Measurements from ENCODE around the gene MRPL48.
A peak's percentile ranks its signal among the peaks of the same experiment; 100 is the strongest.
"Not testable (repeated sequence)": the region's sequence is repeated elsewhere in the genome, so short reads cannot be mapped to it uniquely, and the experiment has no call there.

MRPL48 gene

DNA sequence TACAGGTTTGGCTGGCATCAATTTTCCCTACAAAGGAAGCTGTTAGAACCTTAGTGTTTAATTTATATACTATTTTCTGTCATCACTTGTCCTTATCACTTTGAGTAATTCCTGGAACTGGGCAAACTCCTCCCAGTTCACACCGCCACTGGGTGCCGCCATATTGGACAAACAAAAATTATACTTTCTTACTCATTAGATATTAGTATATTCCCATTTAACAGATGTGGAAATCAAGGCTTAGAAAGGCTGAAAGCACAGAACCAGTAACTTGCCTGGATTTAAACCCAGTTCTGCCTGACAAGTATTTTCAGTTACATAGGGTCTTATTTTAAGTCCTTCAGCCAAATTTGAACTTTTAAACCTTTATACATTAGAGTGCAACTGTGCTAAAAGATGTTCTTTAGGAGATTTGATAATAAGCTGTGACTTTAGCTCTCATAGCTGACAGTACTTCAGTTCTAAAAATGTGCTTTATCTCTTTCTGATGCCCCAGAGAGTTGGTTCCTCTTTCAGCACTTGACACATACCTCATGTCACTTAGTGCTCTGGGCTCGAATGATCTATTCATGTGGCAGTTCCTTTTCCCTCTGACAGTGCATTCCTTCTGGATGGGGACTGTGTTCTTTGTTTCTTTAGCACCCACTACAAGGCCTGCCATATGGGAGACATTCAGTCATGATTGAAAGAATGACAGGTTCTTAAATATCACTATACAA is 63.5 kb downstream of the MRPL48 start:
- no peak for DNase-seq

- no peak for DNase-seq
Observed at GRCh38 chr11:73852049-73852448, 64.4 kb downstream of the MRPL48 start.

- DNase-seq: no peak
Observed at GRCh38 chr11:73854680-73855079, 67.0 kb downstream of the MRPL48 start.

GRCh38 chr11:73856031-73856567 is 68.4 kb downstream of the MRPL48 start:
- DNase-seq: no peak

- no peak for DNase-seq
Observed at GRCh38 chr11:73859671-73860070, 72.0 kb downstream of the MRPL48 start.

GRCh38 chr11:73860202-73860601 is 72.5 kb downstream of the MRPL48 start:
- DNase-seq: no peak

- no peak for DNase-seq
Observed at GRCh38 chr11:73862986-73863385, 75.3 kb downstream of the MRPL48 start.

DNA sequence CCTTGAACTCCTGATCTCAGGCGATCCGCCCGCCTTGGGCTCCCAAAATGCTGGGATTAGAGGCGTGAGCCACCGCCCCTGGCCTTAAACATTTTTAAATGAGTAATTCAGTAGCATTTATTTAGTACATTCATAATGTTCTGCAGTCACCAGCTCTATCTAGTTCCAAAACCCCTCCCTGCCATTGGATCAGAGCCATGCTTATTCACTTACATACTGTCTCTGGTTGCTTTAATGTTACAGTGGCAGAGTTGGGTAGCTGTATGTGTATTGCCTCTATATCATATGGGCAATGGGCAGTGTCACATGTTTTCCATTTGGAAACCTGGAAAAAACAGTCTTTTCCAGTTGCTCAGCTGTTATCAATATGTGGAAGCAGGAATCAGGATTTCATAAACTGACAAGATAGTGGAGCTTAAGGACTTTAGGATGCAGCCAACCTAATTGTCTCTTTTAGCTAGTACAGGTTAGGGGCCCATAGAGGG is 78.5 kb downstream of the MRPL48 start:
- DNase-seq: no peak

DNA sequence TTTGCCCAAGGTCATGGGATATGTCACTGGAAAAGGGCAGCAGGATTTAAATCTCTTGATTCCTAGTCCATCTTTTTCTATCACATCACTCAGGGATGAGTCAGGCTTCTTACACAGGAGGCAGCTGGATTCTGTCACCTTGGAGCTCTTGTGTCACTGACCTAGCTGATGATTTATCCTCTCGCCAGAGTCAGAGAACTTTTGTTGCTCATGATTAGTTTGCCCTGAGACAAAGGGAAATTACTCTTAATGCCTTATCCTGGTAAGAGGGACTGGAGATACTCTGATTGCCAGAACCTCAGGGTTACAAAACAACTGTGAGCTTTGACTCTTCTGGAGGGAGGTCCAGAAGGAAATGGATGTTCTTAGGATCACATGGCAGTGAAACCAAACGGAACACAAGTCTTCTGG is 78.9 kb downstream of the MRPL48 start:
- no peak for DNase-seq

DNA sequence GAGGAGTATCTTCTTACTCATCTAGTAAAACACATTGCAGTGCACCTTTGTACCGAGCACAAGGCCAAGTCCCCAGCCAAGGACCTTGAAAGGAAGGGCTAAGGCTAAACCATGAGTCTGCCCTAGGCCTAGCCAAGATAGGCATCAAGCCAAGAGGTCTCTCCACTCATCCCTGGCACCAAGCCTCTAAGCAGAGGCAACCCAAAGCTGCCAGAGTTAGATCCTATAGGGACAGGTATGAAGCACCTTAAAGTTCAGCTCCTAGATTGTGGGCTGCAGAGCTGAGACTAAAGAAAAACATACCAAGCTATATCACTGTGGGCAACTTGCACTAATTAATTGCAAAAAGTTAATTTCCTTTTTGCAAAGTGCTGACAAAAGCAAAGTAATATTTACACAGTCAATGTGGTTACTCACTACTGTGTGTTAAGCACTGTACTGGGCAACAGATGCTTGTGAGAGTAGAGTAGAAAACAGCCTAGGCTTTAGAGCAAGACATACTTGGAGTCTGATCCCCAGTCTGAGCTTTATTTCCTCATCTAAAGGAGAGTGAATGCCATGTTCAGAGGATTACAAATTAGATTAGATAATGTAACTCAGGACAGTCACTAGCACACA is 81.8 kb downstream of the MRPL48 start:
- no peak for DNase-seq

GRCh38 chr11:73870261-73870660 is 82.6 kb downstream of the MRPL48 start:
- DNase-seq: no peak

DNA sequence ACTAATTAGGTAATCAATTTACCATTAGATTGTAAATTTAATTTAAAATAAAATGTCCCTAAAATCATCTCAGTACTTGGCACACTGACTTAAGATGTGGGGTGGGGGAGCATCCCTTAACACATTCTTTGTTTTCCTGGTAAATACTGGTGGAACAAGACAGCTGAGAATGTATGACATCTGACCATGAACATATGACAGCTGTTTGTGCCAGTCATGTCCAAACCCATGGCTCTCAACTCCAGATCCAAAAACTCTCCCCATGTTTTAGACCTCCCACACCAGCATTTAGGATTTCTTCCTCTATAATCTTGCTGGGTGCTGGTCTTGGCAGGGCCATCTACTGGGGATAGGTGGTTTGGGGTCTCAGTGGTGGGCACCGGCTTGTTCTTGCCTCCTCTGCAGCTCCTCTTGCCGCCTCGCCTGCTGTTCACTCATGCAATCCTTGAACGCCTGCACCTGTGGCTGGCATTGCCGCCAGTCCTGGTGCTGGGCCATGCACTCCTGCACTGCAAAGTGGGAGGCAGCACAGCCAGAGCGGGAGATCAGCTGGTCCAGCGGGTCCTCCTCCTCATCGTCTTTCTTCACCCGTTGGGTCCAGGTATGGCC is 85.2 kb downstream of the MRPL48 start:
- no peak for DNase-seq

DNA sequence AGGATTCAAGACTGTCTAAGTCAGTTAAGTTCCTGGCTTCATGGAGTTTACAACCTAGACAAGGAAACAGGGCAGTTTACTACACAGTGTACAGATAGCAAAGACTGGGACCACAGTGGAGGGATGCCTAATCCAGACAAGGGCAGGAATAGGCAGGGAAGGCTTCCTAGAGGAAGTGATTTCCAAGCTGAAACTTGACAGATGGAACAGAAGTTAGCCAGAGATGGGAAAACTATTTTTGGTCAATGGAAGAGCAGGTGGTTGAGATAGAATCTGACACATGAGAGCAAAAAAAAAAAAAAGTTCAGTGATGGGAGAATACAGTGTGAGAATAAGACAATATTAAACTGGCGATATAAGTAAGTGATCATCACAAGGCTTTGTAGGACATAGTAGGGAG is 87.7 kb downstream of the MRPL48 start:
- DNase-seq: no peak

DNA sequence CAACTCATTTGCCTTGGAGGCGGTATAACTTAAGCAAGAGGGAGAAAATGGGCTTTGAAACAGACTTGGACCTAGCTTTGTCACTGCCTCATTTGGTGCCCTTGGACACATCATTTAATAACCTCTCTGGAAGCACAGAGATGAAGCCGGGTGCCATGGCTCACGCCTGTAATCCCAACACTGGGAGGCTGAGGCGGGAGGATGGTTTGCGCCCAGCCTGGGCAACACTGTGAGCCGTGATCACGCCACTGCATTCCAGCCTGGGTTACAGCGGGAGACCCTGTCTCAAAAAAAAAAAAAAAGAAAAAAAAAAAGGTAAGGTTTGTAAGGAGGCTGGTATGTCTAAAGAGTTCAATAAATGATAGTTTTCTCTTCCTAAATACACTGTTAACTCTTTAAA is 88.2 kb downstream of the MRPL48 start:
- no peak for DNase-seq

DNA sequence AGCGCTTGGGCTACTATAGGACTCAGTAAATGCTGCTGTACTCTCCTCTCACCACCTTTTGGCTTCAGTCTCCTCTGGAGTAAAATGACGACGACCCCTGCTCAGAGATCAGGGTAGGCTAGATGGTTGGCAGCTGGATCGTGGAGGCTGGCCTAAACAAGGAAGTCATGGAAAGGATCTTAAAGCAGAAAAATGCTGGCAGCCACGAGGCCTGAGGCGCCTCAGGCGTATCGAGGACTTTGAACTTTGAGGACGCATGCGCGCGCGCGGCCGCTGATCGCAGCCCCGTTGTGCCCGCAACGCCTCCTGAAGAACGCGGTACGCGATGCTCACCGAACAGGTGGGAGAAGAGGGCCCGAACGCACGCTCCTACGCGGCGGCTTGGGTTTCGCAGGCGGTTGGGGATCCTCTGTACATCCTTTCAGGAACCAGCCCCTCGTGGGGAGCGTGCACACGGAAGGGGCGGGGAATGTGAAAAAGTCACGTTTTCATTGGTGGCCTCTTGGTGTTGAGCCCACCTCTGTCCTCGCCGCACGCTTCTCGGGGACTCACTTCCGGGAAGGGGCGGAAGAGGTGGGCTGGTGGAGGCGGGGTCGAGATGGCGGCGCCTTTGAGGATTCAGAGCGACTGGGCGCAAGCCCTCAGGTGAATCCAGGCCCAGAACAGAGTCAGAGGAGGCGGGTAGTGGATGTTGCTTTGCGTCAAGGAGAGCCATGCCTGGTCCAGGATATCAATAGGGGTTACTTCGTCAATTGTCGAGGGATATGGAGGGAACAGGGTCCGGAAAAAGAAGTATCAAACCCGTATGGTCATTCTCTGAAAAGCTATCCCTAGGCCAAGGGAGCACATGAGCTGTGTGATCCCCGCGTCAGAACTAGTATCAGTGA is 89.0 kb downstream of the MRPL48 start, which contains the start of the genes COA4 and PAAF1:
Gene COA4 (minus strand): TSS at position 423 of the 887 bp plus-strand sequence. CDS start 3,468 bp downstream, outside the sequence.
Gene PAAF1 (plus strand): TSS at position 576 of the 887 bp plus-strand sequence. CDS start 23 bp downstream, at position 599.
- DNase-seq: peak; percentile 95

DNA sequence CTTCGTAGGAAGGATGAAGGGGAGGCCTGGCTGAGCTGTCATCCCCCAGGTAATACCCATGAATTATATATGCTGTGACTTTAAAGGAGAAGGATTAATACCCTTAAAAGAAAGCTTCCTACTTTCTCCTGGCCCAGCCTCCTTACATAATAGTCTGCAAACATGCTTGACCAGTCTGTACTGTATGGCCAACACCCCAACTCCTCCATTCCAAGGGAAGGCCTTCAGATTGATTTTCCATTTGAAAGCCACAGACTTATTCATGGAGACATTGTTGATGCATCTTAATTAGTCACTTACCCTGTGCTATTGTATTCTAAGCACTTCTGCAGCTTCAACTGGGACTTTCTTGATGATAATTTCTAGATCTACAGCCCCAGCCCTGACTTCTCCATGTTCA is 91.1 kb downstream of the MRPL48 start:
- DNase-seq: no peak

DNA sequence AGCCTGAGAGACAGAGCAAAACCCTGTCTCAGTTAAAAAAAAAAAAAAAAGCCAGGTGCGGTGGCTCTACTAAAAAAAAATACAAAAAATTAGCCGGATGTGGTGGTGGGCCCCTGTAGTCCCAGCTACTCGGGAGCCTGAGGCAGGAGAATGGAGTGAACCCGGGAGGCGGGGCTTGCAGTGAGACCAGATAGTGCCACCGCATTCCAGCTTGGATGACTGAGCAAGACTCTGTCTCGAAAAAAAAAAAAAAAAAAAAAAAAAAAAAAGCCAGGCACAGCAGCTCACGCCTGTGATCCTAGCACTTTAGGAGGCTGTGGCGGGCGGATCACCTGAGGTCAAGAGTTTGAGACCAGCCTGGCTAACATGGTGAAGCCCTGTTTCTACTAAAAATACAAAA is 92.8 kb downstream of the MRPL48 start:
- not testable (repeated sequence) for DNase-seq

DNA sequence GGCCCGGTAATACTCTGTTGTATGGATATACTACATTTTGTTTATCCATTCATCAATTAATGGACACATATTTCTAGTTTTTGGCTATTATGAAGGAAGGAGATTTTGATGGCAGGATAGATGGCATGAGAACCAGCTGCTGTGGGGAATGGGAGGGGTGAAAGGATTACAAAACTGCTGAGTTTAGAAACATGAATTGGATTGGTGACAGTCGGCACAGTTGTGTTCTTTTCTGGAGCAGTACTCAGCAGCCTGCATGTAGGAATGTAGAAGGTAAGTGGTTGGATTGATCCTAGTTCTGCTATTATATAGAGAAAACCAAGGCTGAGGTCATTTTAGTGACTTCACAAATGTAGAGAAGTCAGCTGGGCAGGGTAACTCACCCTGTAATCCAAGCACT is 96.2 kb downstream of the MRPL48 start:
- no peak for DNase-seq

GRCh38 chr11:73888244-73888643 is 100.6 kb downstream of the MRPL48 start:
- DNase-seq: no peak

DNA sequence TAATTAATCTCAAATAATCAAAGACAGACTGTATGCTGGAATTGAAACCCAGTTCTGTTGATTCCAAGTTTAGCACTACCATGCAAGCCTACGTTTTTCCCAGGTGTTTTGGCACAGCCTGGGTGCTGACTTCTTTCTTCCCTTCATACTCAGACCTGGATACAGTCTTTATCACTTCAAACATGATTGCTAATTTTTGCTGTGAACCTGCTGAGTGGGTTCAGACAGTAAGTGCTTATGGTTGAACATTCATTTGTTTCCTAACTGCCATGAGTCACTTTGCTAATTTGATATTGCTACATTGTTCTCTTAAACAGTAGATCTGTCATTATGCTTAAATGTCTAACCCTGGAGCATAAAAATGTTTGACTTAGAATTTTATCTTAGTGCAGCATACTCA is 101.3 kb downstream of the MRPL48 start:
- DNase-seq: no peak

GRCh38 chr11:73889536-73889935 is 101.9 kb downstream of the MRPL48 start:
- DNase-seq: no peak

DNA sequence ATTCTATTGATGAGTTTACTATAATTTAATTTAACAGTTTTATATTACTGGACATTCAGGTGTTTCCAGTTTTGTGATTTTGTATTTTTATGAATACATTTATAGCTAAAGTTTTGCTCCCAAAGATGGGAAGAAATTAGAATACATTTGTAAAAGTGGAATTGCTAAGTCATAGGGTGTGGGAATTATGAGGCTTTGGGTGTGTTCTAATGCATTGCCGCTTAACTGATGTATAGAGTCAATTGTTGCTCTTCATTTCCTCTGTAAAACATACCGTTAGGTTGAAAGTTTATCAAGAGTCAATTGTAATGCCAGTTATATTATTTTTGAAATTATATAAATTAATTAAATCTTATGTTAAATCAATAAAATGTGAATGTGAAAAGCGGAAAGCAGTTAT is 105.4 kb downstream of the MRPL48 start:
- no peak for DNase-seq
